ENCODE data around the gene STK32C.

DNA sequence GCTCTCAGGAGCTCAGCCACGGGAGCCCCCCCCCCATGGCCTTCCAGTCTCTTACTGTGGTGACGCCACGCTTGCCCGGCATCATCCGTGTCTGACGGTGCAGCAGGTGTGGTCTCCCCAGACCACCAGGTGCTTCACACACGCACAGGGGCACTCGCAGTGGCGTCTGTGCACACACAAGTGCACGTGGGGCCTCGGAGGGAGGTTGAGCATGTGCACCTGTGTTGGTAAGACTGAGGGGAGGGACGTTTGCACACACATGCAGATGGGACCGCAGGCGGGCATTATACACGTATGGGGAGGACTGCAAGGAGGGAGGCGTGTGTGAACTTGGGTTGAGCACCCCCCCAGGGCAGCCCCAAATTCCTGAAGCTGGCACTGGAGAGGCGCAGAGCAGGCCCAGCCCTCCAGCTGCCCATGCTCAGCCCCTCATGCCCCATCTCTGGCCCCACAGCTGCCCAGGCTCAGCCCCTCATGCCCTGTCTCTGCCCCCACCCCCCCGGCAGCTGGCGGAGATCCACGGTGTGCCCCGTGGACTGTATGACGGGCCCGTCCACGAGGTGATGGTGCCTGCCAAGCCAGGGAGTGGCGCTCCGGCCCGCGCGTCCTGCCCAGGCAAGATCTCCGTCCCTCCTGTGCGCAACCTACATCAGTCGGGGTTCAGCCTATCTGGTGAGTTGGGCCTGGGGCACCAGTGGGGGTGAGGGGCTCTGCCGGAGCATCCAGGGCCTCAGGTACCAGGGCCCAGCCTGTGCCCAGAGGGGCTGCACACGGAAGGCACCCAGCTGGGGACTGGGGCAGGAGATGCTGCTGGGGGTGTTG is 104.3 kb downstream of the STK32C start:
- no peak for TF ChIP-seq TAF1 (IDR thresholded peaks at IDR 0.05; ENCODE audit: low read depth, low read length)
- TF ChIP-seq POLR2AphosphoS5 (IDR thresholded peaks at IDR 0.05; ENCODE audit: low read depth, low read length): no peak
- TF ChIP-seq POLR2A (IDR thresholded peaks at IDR 0.05; ENCODE audit: low read depth, low read length): no peak
